ENCODE measurements around the gene BCO1. TPM values are rescaled to one million over a fixed set of nuclear protein-coding genes. Genes with fewer than 3 reads are reported as not detected.
"Not testable (repeated sequence)": the region's sequence is repeated elsewhere in the genome, so short reads cannot be mapped to it uniquely, and the experiment has no call there.

Gene BCO1
- total RNA-seq, 2 experiments from 2014 or later = not detected

GRCh38 chr16:81220349-81220748 lies 18.1 kb upstream of the BCO1 start:
- Histone ChIP-seq H3K36me3 (ENCODE audit: insufficient read depth, low read length) (no peaks in the 10 kb centered on the region), H3K4me1 (ENCODE audit: insufficient read depth, low read length, poor library complexity, severe bottlenecking) (no peaks in the 10 kb centered on the region), H3K4me2 (ENCODE audit: low read length) (no peak overlapping the region), H2AFZ (ENCODE audit: low read length) (no peak overlapping the region), H3K9me2 (ENCODE audit: insufficient read depth, low read length) (no peaks in the 10 kb centered on the region), H3K4me3 (ENCODE audit: low read depth, low read length, poor library complexity, severe bottlenecking) (no peak overlapping the region), H3K9me3 (ENCODE audit: low read length) (no peaks in the 10 kb centered on the region), H4K20me1 (ENCODE audit: insufficient read depth, low read length) (no peaks in the 10 kb centered on the region), H3K79me2 (ENCODE audit: insufficient read depth, low read depth, low read length) (no peaks in the 10 kb centered on the region), H3K27ac (ENCODE audit: low read depth, low read length, poor library complexity, severe bottlenecking) (no peak overlapping the region)
- TF ChIP-seq EZH2phosphoT487 (IDR thresholded peaks at IDR 0.05; ENCODE audit: borderline replicate concordance, low read depth, low read length) (no peak), CTCF (conservative IDR thresholded peaks at IDR 0.05; ENCODE audit: low read length) (no peak)
- ChIA-PET CTCF (ENCODE audit: unreplicated experiment) (no interaction called here), POLR2A (no interaction called here)
- intact Hi-C loops (cut with micrococcal nuclease; ENCODE audit: unreplicated experiment) = no loop called here
- no peak for DNase-seq (ENCODE audit: low spot score)
- no TSS peak for BruUV-seq (replicated peaks)

GRCh38 chr16:81221731-81222130 lies 16.8 kb upstream of the BCO1 start:
- CTCF ChIA-PET (ENCODE audit: unreplicated experiment) = interaction anchor here (0.5 to 0.6 kb wide), 2 partner anchors 400 to 456 kb away, joined by 3 to 4 read pairs; no protein-coding TSS in a partner anchor
- Histone ChIP-seq H3K36me3 (ENCODE audit: insufficient read depth, low read length) (no peaks in the 10 kb centered on the region), H3K4me2 (ENCODE audit: low read length) (no peak overlapping the region), H3K4me3 (ENCODE audit: low read depth, low read length, poor library complexity, severe bottlenecking) (no peak overlapping the region), H3K27ac (ENCODE audit: low read depth, low read length, poor library complexity, severe bottlenecking) (no peak overlapping the region), H3K79me2 (ENCODE audit: insufficient read depth, low read depth, low read length) (no peaks in the 10 kb centered on the region), H3K9me2 (ENCODE audit: insufficient read depth, low read length) (no peaks in the 10 kb centered on the region), H3K4me1 (ENCODE audit: insufficient read depth, low read length, poor library complexity, severe bottlenecking) (no peaks in the 10 kb centered on the region), H3K9me3 (ENCODE audit: low read length) (no peaks in the 10 kb centered on the region), H2AFZ (ENCODE audit: low read length) (no peak overlapping the region), H4K20me1 (ENCODE audit: insufficient read depth, low read length) (no peaks in the 10 kb centered on the region)
- TF ChIP-seq CTCF (conservative IDR thresholded peaks at IDR 0.05; ENCODE audit: low read length) = no peak
- TF ChIP-seq EZH2phosphoT487 (IDR thresholded peaks at IDR 0.05; ENCODE audit: borderline replicate concordance, low read depth, low read length) = no peak
- BruUV-seq (replicated peaks) = no TSS peak
- POLR2A ChIA-PET = no interaction called here
- DNase-seq (ENCODE audit: low spot score) = no peak
- intact Hi-C loops (cut with micrococcal nuclease; ENCODE audit: unreplicated experiment) = no loop called here

- no peaks in the 10 kb centered on the region for H3K36me3 ChIP-seq (ENCODE audit: insufficient read depth, low read length)
- H3K4me2 ChIP-seq (ENCODE audit: low read length) = no peak overlapping the region
- TF ChIP-seq CTCF (conservative IDR thresholded peaks at IDR 0.05; ENCODE audit: low read length) (no peak), EZH2phosphoT487 (IDR thresholded peaks at IDR 0.05; ENCODE audit: borderline replicate concordance, low read depth, low read length) (no peak)
- no peak overlapping the region for H3K27ac ChIP-seq (ENCODE audit: low read depth, low read length, poor library complexity, severe bottlenecking)
- no peak overlapping the region for H3K4me3 ChIP-seq (ENCODE audit: low read depth, low read length, poor library complexity, severe bottlenecking)
- no peaks in the 10 kb centered on the region for H3K4me1 ChIP-seq (ENCODE audit: insufficient read depth, low read length, poor library complexity, severe bottlenecking)
- H3K9me2 ChIP-seq (ENCODE audit: insufficient read depth, low read length) = no peaks in the 10 kb centered on the region
- ChIA-PET CTCF (ENCODE audit: unreplicated experiment) (no interaction called here), POLR2A (no interaction called here)
- H3K79me2 ChIP-seq (ENCODE audit: insufficient read depth, low read depth, low read length) = no peaks in the 10 kb centered on the region
- intact Hi-C loops (cut with micrococcal nuclease; ENCODE audit: unreplicated experiment) = no loop called here
- no TSS peak for BruUV-seq (replicated peaks)
- no peak overlapping the region for H2AFZ ChIP-seq (ENCODE audit: low read length)
- no peaks in the 10 kb centered on the region for H3K9me3 ChIP-seq (ENCODE audit: low read length)
- no peaks in the 10 kb centered on the region for H4K20me1 ChIP-seq (ENCODE audit: insufficient read depth, low read length)
- DNase-seq (ENCODE audit: low spot score) = no peak
Observed at GRCh38 chr16:81224824-81225223, 13.7 kb upstream of the BCO1 start.

- CTCF ChIA-PET (ENCODE audit: unreplicated experiment); H4K20me1 ChIP-seq (ENCODE audit: insufficient read depth, low read length); BruUV-seq (replicated peaks); H3K9me3 ChIP-seq (ENCODE audit: low read length); H3K9me2 ChIP-seq (ENCODE audit: insufficient read depth, low read length); H3K4me2 ChIP-seq (ENCODE audit: low read length); H3K79me2 ChIP-seq (ENCODE audit: insufficient read depth, low read depth, low read length); H3K4me3 ChIP-seq (ENCODE audit: low read depth, low read length, poor library complexity, severe bottlenecking); H3K36me3 ChIP-seq (ENCODE audit: insufficient read depth, low read length); H2AFZ ChIP-seq (ENCODE audit: low read length); intact Hi-C loops (cut with micrococcal nuclease; ENCODE audit: unreplicated experiment); H3K4me1 ChIP-seq (ENCODE audit: insufficient read depth, low read length, poor library complexity, severe bottlenecking); DNase-seq (ENCODE audit: low spot score); H3K27ac ChIP-seq (ENCODE audit: low read depth, low read length, poor library complexity, severe bottlenecking): not testable (repeated sequence)
- POLR2A ChIA-PET = interaction anchor here (2.2 kb wide), 1 partner anchor 14 kb away, joined by 5 read pairs; no protein-coding TSS in a partner anchor
Observed at GRCh38 chr16:81225697-81226096, 12.8 kb upstream of the BCO1 start.
